Peyer's patch (tissue), 4 donors: ENCODE data around the gene DMC1.

Experiments
- CTCF ChIP-seq, 6 experiments: fragments of 450-650 bp in 4 of 6; fragments of 200-600 bp in 2 of 6; sonication (generic) in 1 of 6; IDR thresholded peaks; one replicate each; pipeline ENCODE4 v1.5.1; 2017 to 2019; ENCODE audit warnings: antibody characterized with exemption in 6 of 6, mild to moderate bottlenecking in 3 of 6, moderate library complexity in 1 of 6
- POLR2A ChIP-seq, 2 donors: fragments of 450-650 bp; IDR thresholded peaks; one replicate each; pipeline ENCODE4 v1.5.1; 2017; ENCODE audit warnings: antibody characterized with exemption in 2 of 2, mild to moderate bottlenecking in 2 of 2, moderate library complexity in 2 of 2

DNA sequence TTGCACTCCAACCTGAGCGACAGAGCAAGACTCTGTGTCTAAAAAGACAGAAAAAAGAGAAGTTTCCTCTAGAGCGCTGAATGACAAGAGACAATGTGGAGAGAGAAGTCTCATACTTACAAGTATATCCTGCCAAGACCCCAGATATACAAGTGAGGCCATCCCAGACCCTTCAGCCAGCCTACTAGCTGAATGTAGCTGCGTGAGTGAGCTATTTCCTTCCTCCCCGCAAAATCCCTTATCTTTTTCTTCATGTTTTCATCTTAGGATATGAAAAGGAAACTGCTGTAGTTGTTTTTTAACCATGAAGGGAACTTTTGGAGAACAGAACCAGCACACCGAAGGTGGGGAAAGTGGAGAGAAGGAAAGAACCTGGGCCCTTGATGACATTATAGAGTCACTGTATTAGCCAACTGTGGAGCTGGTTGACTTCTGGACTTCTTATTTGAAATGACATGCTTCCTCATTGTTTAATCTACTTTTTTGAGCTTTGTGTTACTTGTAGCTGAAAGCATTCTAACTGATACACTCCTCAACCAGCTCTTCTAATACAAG lies 59.5 kb downstream of the DMC1 start:
- no peak for TF ChIP-seq CTCF (IDR thresholded peaks at IDR 0.05)
- TF ChIP-seq POLR2A (IDR thresholded peaks at IDR 0.05) = no peak
